CD14-positive monocyte (primary cell): ENCODE measurements around the gene RANBP17. TPM values are rescaled to one million over a fixed set of nuclear protein-coding genes. Genes with fewer than 3 reads are reported as not detected.

ENCODE experiments used
- DNase-seq, 3 donors: peaks; one replicate each; pipeline ENCODE4 v3.0.0-alpha.2; 2011 to 2022
- H2AFZ ChIP-seq: 2 replicates; pipeline ENCODE4 v1.6.0; 2012; ENCODE audit warnings: mild to moderate bottlenecking, low read depth, low read length, inconsistent platforms; ENCODE audit not compliant: insufficient read depth, poor library complexity, severe bottlenecking
- H3K27ac ChIP-seq, 2 donors: 1 replicate in 1 of 2; 2 replicates in 1 of 2; pipeline ENCODE4 v1.5.1; 2012 to 2013; ENCODE audit warnings: low read length in 2 of 2, control low read depth in 1 of 2, inconsistent platforms in 1 of 2, low read depth in 1 of 2, mild to moderate bottlenecking in 1 of 2
- H3K27me3 ChIP-seq, 2 donors: one replicate each; pipeline versions ENCODE4 v1.6.0 to v1.6.1; 2011 to 2013; ENCODE audit warnings: low read length in 2 of 2; ENCODE audit not compliant: control insufficient read depth in 2 of 2, insufficient read depth in 2 of 2
- H3K36me3 ChIP-seq, 2 donors: replicated peaks in 1 of 2; 1 replicate in 1 of 2; 2 replicates in 1 of 2; pipeline versions ENCODE4 v1.5.1 to v1.6.1; 2012 to 2013; ENCODE audit warnings: low read length in 2 of 2, control low read depth in 1 of 2, inconsistent platforms in 1 of 2, mild to moderate bottlenecking in 1 of 2; ENCODE audit not compliant: insufficient read depth in 2 of 2, control insufficient read depth in 1 of 2
- H3K4me1 ChIP-seq, 2 donors: 1 replicate in 1 of 2; 2 replicates in 1 of 2; pipeline versions ENCODE4 v1.5.1 to v1.6.1; 2012 to 2013; ENCODE audit warnings: low read length in 2 of 2, control low read depth in 1 of 2, inconsistent platforms in 1 of 2, mild to moderate bottlenecking in 1 of 2, moderate library complexity in 1 of 2; ENCODE audit not compliant: insufficient read depth in 2 of 2, control insufficient read depth in 1 of 2
- H3K4me2 ChIP-seq: replicated peaks from 2 replicates; pipeline ENCODE3; 2012; ENCODE audit warnings: low read length, moderate library complexity, mild to moderate bottlenecking; ENCODE audit not compliant: poor library complexity, severe bottlenecking; ENCODE audit errors: extremely low read depth
- H3K4me3 ChIP-seq, 3 experiments: fragments of 200-600 bp in 1 of 3; sonication (generic) in 1 of 3; replicated peaks in 1 of 3; 1 replicate in 2 of 3; 2 replicates in 1 of 3; pipeline ENCODE4 v1.5.1; 2011 to 2013; ENCODE audit warnings: low read length in 3 of 3, mild to moderate bottlenecking in 3 of 3, control low read depth in 2 of 3, low read depth in 2 of 3, inconsistent platforms in 1 of 3, moderate library complexity in 1 of 3
- H3K79me2 ChIP-seq: 2 replicates; pipeline ENCODE4 v1.6.0; 2012; ENCODE audit warnings: mild to moderate bottlenecking, control low read depth, inconsistent platforms, low read length, moderate library complexity; ENCODE audit not compliant: insufficient read depth
- H3K9ac ChIP-seq: 2 replicates; pipeline ENCODE4 v1.6.0; 2017; ENCODE audit warnings: low read length, mild to moderate bottlenecking; ENCODE audit not compliant: insufficient read depth, poor library complexity, severe bottlenecking
- H3K9me3 ChIP-seq, 2 donors: replicated peaks in 1 of 2; 1 replicate in 1 of 2; 2 replicates in 1 of 2; pipeline versions ENCODE4 v1.5.1 to v1.6.1; 2012 to 2013; ENCODE audit warnings: low read length in 2 of 2, control low read depth in 1 of 2; ENCODE audit not compliant: control insufficient read depth in 1 of 2, insufficient read depth in 1 of 2
- H4K20me1 ChIP-seq: 2 replicates; pipeline ENCODE4 v1.6.0; 2012; ENCODE audit warnings: mild to moderate bottlenecking, low read length, control low read depth, moderate library complexity; ENCODE audit not compliant: insufficient read depth
- H3K27ac Mint-ChIP-seq, 7 donors: one replicate each; pipeline ENCODE4 v1.8.0; 2020; ENCODE audit warnings: mild to moderate bottlenecking in 7 of 7, mixed read lengths in 7 of 7, moderate library complexity in 6 of 7, inconsistent platforms in 2 of 7
- H3K27me3 Mint-ChIP-seq, 3 donors: one replicate each; pipeline ENCODE4 v1.8.0; 2021 to 2022; ENCODE audit warnings: low read depth in 3 of 3, mild to moderate bottlenecking in 3 of 3, mixed read lengths in 3 of 3, moderate library complexity in 3 of 3, inconsistent platforms in 1 of 3
- H3K36me3 Mint-ChIP-seq, 2 donors: one replicate each; pipeline ENCODE4 v1.8.0; 2020; ENCODE audit warnings: mixed read lengths in 2 of 2, inconsistent platforms in 1 of 2, mild to moderate bottlenecking in 1 of 2
- H3K4me1 Mint-ChIP-seq: one replicate; pipeline ENCODE4 v1.8.0; 2020; ENCODE audit warnings: mild to moderate bottlenecking, mixed read lengths
- H3K4me3 Mint-ChIP-seq, 2 donors: one replicate each; pipeline ENCODE4 v1.8.0; 2020; ENCODE audit warnings: mild to moderate bottlenecking in 2 of 2, mixed read lengths in 2 of 2, moderate library complexity in 1 of 2
- H3K9me3 Mint-ChIP-seq, 7 donors: one replicate each; pipeline ENCODE4 v1.8.0; 2020 to 2022; ENCODE audit warnings: mixed read lengths in 7 of 7, mild to moderate bottlenecking in 6 of 7, moderate library complexity in 6 of 7, inconsistent platforms in 2 of 7
- CTCF ChIP-seq: fragments of 200-600 bp; IDR thresholded peaks from one replicate; pipeline ENCODE4 v1.8.0; 2022; ENCODE audit warnings: antibody characterized with exemption, mild to moderate bottlenecking
- WGBS: methylation state at CpG from one replicate; pipeline ENCODE4 v1.1.5; 2013; ENCODE audit warnings: missing lambda C conversion rate; ENCODE audit not compliant: insufficient coverage; 5-methylcytosine and 5-hydroxymethylcytosine counted together
- intact Hi-C, 2 donors: fragments of 100-400 bp; cut with micrococcal nuclease; formaldehyde crosslinking; loops; one replicate each; pipeline versions ENCODE4 v1.15.0 to v1.15.1; 2023
- polyA plus RNA-seq, 3 donors: library from polyadenylated mRNA; depleted of rRNA in 1 of 3; unstranded in 2 of 3; stranded (reverse) in 1 of 3; fragments of 300-500 nt in 2 of 3; fragments of >200 nt in 1 of 3; fragmentation: Illumina TruSeq in 2 of 3; gene quantifications; 1 replicate in 2 of 3; 2 replicates in 1 of 3; pipeline ENCODE4 v1.2.3, GENCODE V29; 2012 to 2021

RANBP17 gene
- polyA plus RNA-seq, 3 donors: 0.07 to 0.13 TPM; not detected in 1

DNA sequence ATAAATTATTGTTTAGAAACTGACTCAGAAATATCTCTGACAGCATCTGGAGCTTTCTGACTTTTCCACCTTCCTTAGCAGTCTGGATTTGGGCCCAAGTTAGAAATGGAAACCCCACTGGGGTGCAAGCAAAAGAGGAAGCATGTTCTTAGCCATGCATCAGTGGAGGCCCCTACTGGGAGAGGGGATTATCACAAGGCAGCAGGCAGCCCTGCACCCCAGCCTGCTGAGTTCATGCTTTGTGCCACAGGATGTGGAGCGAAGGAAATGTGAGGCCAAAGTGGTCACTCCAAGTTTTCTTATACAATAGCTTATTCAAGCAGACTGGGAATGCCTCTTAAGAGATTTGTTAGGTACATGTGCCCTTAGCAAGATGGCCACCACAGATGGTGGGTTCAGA, 300.8 kb downstream of the RANBP17 start:
- Mint-ChIP-seq H3K9me3 (no peaks in the 10 kb centered on the region), H3K36me3 (no peaks in the 10 kb centered on the region), H3K4me3 (no peak overlapping the region), H3K27me3 (peaks cover 0 to 4% (median 3%) of the 10 kb centered on the region in 3 donors), H3K4me1 (no peaks in the 10 kb centered on the region), H3K27ac (no peak overlapping the region)
- Histone ChIP-seq H3K36me3 (no peaks in the 10 kb centered on the region), H3K79me2 (no peaks in the 10 kb centered on the region), H3K9me3 (no peaks in the 10 kb centered on the region), H3K4me1 (no peaks in the 10 kb centered on the region), H3K9ac (no peak overlapping the region), H3K4me2 (no peak overlapping the region), H2AFZ (no peak overlapping the region), H3K4me3 (no peak overlapping the region), H4K20me1 (no peaks in the 10 kb centered on the region), H3K27me3 (no peaks in the 10 kb centered on the region), H3K27ac (no peak overlapping the region)
- intact Hi-C loops: no loop called here
- peak in 1 of 3 donors; percentile 2 for DNase-seq
- WGBS: no CpG with 5 or more reads among the region's 1 CpG
- TF ChIP-seq CTCF: peak; percentile 18

DNA sequence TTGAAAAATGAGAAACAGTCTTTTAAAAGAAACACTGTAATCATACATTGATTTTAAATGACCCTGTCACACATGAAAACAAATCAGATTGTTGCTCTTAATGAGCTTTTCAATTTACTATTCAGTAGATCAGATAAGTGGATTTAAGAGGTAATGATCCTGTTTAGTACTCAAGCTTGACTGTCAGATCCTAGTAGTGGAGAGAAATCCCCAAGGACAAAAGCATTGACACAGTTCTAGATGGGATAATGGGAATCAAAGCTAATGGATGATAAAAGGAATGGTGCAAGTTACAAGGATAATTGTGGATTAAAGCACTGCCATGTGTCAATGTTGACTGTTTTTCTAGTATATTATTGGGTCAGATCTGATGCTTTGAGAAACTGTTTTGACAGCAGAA, 304.9 kb downstream of the RANBP17 start:
- no peak for TF ChIP-seq CTCF
- no peak overlapping the region for H3K4me3 ChIP-seq
- no peaks in the 10 kb centered on the region for H3K9me3 ChIP-seq
- no peak overlapping the region for H2AFZ ChIP-seq
- H3K79me2 ChIP-seq: no peaks in the 10 kb centered on the region
- no peak for DNase-seq
- Mint-ChIP-seq H3K36me3 (no peaks in the 10 kb centered on the region), H3K9me3 (peaks cover 0 to 2% (median 0%) of the 10 kb centered on the region in 7 donors), H3K4me3 (no peak overlapping the region), H3K27me3 (peaks cover 5 to 7% (median 5%) of the 10 kb centered on the region in 3 donors), H3K4me1 (peaks cover 12% of the 10 kb centered on the region), H3K27ac (no peak overlapping the region)
- no peaks in the 10 kb centered on the region for H4K20me1 ChIP-seq
- intact Hi-C loops: no loop called here
- H3K27ac ChIP-seq: no peak overlapping the region
- no peaks in the 10 kb centered on the region for H3K27me3 ChIP-seq
- H3K4me1 ChIP-seq: peaks cover 4 to 10% of the 10 kb centered on the region in 2 donors
- no peak overlapping the region for H3K4me2 ChIP-seq
- H3K36me3 ChIP-seq: no peaks in the 10 kb centered on the region
- no peak overlapping the region for H3K9ac ChIP-seq
